IPS-NIHi7 (cell line): Measurements from ENCODE around the gene RDH16.
"Not testable (repeated sequence)": the region's sequence is repeated elsewhere in the genome, so short reads cannot be mapped to it uniquely, and the experiment has no call there.

ENCODE experiments used
- DNase-seq: peaks from one replicate; pipeline ENCODE4 v3.0.0; 2012; ENCODE audit warnings: mixed read lengths; ENCODE audit errors: extremely low spot score

RDH16 gene

DNA sequence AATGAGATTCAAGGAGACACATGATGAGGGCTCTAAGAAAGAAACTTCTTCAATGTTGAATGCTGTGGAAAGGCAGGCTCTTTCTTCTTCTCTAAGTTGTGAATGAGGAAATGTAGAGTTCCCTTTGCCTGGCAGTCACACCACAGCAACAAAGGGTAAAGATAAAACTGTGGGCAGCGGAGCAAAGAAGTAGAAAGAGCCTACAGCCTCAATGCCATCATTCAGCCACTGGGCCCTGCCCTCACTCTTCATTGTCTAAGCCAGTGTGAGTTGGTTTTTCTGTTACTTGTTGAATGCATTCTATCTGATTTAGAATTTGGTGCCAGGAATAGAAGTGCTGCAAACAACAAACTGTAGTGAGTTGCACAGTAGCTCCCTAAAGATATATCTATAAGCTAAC lies 35.4 kb downstream of the RDH16 start:
- DNase-seq = no peak

DNA sequence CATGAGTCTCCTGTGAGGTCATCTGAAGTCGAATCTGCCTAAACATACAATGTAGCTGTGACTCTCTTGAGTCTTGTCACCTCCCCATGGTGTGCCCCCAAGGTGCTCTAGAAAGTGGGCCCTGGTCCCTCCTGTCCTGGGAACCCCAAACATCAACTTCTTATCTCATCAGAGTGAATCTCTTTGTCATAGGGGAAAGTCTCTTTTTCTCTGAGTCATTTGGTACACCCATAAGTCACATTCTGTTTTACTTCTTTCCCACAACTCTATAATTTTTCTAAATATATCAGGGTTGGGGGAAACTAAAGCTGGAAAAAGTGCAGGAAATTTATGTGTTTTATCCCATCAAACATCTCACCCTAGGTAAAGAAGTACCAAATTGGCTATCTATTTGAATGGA lies 36.1 kb downstream of the RDH16 start:
- no peak for DNase-seq

DNA sequence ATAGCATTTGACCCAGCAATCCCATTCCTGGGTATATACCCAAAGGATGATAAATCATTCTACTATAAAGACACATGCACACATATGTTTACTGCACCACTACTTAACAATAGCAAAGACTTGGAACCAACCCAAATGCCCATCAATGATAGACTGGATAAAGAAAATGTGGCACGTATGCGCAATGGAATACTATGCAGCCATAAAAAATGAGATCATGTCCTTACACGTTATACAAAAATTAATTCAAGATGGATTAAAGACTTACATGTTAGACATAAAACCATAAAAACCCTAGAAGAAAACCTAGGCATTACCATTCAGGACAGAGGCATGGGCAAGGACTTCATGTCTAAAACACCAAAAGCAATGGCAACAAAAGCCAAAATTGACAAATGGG lies 39.3 kb downstream of the RDH16 start:
- not testable (repeated sequence) for DNase-seq

DNA sequence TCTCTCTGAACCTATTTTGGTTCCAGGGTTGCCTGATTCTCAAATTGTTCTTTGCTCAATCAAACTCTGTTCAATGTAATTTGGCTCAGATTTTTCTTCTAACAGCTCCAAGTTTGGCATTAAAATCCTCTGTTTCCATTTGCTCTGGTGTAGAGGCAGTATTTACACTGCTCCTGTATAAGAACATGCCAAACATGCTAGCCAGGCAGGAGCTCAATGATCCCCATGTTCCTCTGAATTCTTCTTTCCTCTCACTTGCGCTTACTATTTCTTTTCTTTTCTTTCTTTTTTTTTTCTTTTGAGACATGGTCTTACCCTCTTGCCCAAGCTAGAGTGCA lies 40.4 kb downstream of the RDH16 start:
- no peak for DNase-seq

DNA sequence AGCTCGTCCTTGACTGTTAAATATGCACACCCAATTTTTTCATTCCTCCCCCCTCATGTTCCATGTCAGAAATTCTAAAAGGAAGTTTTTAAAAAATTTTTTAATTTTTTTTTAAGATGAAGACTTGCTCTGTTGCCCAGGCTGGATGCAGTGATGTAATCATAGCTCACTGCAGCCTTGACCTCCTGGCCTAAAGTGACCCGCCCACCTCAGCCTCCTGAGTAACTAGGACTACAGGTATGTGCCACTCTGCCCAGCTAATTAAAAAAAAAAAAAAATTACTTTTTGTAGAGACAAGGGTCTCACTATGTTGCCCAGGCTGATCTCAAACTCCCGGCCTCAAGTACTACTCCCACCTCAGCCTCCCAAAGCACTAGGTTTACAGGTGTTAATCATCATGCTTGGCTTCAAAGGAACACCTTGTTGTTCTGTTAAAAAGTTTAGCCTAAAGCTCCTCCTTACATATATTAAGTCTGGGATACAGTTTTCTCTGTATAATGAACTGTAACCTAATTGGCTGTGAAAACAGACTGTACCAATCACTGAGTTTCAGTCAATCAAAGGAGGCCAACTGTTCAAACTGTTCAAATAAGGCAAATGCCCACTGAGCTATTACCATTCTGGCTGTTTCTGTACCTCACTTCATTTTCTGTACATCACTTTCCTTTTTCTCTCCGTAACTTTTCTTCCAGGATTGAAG lies 41.0 kb downstream of the RDH16 start:
- no peak for DNase-seq

DNA sequence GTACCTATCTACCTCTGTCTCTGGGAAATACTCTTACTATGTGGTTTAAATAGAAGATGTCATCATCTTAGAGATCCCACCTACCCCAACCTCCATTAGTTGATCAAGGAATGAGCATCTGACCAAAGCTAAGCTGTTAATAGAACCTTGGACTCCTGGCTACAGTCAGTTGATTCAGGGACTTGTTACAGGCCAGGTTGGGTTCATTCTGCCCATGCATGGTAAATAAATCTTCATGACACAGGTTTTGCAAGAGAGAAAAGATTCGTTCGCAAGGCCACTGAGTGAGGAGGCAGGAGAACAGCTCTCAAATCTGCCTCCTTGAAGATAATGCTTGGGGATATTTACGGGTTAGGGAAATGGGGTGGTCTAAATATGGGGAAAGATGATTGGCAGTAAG lies 42.7 kb downstream of the RDH16 start:
- DNase-seq = no peak

DNA sequence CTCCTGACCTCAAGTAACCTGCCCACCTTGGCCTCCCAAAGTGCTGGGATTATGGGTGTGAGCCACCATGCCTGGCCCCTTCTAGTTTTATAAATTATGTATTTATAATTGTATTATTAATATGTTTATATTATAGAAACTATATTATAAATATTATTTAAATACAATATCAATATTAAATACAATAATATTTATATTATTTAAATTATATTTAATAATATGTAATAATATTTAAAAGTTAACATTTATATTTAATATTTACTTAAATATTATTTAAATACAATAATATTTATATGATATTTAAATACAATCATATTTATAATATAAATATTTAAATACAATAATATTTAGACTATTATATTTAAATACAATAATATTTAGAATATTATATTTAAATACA lies 43.2 kb downstream of the RDH16 start:
- no peak for DNase-seq

DNA sequence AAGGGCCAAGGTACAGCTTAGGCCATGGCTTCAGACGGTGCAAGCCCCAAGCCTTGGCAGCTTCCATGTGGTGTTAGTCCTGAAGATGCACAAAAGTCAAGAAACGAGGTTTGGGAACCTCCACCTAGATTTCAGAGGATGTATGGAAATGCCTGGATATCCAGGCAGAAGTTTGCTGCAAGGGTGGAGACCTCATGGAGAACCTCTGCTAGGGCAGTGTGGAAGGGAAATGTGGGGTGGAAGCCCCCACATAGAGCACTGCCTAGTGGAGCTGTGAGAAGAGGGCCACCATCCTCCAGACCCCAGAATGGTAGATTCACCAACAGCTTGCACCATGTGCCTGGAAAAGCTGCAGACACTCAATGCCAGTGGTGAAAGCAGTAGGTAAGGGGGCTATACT lies 48.0 kb downstream of the RDH16 start:
- DNase-seq = not testable (repeated sequence)

DNA sequence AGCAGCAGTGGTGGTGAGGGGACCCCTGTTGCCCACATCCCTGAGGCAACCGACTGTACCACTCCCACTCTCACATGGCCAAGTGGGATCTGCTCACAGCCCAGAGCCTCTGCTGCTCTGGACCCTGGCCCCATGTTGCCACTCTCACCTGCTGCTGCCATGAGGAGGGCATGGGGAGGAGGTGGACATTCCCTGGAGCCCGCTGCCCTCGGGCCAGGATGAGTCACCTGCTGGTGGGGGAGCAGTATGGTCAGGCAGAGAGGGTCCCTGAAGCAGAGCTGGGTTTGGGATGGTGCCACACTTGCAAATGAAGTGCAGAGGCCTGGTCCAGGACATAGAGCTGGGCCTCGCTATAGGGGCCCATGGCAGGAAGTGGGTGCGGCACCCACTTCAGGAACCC lies 49.3 kb downstream of the RDH16 start:
- DNase-seq = no peak

DNA sequence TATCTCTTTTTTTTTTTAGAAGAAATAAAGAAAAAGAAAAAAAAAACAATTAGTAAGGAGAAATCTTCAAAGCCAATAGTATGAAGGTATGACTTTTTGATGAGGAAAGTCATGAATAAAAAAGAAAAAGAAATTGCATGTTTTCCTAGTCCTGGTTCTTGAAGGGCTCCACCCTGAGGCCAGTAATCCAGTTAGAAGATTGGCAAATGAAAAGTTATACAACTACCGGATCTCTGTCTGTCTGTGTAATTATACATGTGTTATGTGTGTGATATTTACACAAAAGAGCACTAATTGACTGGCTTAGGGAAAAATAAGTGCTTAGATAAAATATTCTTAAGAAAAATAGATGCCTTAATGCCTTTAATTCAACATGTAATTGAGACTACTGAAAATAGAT lies 51.6 kb downstream of the RDH16 start:
- DNase-seq = no peak

DNA sequence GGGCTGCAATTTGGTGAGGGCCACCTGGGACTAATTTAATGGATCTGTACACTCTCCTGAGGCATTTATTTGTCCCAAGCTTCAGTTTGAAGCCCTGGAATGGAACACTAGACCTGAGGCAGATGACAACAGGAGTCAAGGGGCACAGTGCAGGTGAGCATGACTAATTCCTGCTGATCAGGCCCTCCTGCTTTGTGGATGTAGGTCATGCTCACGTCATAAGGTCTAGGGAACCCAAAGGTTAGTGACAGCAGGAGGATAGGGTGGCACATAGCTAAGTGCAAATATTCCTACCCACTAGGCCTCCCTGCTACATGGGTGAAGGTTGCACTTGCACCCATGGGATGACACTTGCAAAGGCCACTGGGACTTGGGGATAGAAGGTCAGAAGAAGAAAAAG lies 54.0 kb downstream of the RDH16 start:
- no peak for DNase-seq
